Stimulated activated CD4-positive, alpha-beta T cell treated with anti-CD3 and anti-CD28 coated beads, Interleukin-1b, Interleukin-23, amount 100 ng/mL, for 1 hour (primary cell): ENCODE data around the gene ARL9.
"Not testable (repeated sequence)": the region's sequence is repeated elsewhere in the genome, so short reads cannot be mapped to it uniquely, and the experiment has no call there.

Source experiments
- DNase-seq, 2 donors: peaks; one replicate each; pipeline ENCODE4 v3.0.0-alpha.2; 2020; ENCODE audit warnings: low read depth in 2 of 2

Gene ARL9

DNA sequence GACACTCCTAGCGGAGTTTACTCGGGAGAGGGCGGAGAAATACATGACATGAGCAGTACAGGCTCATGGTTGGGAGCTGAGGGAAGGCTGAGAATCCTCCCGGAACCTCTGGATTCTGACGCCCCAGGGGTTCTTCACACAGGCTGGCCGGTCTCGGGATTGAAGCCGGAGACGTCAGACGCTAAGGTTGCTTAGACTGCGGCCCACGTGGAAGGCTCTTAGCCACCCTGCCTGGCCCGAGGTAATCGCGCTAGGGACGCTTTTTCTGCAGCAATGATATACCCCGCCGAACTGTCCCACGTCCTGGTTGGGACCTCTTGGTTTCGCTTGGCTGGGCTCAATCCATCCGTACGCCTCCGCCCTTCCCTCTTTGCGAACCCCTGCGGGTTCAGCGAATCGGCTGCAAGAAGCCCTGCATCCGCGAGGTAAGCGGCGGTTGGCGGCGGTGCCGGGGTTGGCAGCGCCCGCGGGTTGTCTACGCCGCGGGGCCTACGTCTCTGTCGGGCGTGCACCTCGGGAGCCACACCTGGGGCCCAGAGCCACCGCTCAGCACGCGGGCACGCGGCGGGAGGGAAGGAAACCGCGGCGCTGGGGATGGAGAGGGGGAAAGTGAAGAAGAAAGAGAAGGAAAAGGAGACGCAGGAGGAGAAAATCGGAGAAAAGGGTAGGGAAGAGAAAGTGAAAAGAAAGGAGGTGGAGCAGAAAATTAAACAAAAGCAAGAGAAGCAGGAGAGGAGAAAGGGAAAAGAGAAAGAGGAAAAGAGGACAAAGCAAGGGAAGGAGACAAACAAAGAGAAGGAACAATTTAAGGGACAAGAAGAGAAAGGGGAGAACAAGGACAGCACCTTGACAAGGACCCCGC, at the start of gene ARL9:
ARL9 (plus strand) TSS at position 523 of the 862 bp plus-strand sequence; CDS start at position 595, 72 bp downstream.
- peak; percentile 7 to 32 for DNase-seq

DNA sequence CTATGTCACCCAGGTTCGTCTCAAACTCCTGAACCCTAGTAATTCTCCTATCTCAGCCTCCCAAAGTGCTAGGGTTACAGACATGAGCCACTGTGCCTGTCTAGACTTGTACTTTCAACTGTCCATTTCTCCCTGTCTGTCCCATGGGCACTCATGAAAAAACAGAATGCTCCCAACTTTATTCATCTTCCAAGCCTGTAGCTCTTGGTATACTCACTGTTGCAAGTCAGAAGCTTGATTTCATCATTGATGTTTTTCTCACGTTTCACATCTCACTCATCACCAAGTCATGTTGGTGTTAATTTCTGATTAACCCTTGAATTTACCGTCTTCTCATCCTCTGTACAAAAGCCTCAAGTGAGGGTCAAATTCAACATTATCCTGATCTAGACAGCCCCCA, 45.5 kb upstream of the ARL9 start:
- no peak for DNase-seq

- DNase-seq = no peak
Measured at GRCh38 chr4:56462157-56462556, 43.4 kb upstream of the ARL9 start.

DNA sequence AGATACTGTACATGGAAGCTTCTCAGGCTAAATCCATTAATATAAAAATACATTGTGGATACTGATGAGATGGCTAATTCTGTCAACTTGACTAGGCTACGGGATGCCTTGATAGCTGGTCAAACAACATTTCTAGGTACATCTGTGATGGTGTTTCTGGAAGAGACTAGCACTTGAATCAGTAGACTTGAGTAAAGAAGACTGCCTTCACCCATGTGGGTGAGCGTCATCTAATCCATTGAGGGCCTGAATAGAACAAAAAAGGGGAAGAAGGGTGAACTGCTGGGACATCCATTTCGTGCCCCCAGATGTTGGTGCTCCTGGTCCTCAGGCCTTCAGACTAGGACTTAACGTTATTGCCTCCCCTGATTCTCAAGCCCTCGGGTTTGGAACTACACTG, 41.9 kb upstream of the ARL9 start:
- no peak for DNase-seq

- DNase-seq = no peak
Measured at GRCh38 chr4:56464581-56464980, 41.0 kb upstream of the ARL9 start.

DNA sequence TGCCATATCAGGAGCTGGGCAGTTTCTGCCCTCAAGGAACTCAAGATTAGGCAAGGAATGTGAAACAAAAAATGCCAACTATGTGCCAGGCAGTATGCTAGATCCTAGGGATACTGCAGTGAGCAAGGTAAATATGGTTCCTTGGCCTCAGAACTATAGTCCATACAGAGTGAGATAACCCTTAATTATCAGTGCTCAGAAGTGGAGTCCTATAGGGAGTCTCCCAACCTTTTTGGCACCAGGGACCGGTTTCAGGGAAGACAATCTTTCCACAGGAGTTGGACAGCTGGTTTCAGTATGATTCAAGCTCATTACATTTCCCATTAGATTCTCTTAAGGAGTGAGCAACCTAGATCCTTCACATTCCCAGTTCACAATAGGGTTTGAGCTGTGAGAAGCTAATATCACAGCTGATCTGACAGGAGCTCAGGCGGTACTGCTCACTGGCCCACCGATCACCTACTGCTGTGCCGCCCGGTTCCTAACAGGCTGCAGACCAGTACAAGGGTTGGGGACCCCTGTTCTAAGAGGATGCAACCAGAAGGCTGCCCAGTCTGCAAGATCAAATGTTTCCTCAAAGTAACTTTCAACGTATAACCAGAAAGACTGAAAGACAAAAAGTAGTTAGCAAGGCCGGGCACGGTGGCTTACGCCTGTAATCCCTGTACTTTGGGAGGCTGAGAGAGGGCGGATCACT, 39.8 kb upstream of the ARL9 start:
- no peak for DNase-seq

DNA sequence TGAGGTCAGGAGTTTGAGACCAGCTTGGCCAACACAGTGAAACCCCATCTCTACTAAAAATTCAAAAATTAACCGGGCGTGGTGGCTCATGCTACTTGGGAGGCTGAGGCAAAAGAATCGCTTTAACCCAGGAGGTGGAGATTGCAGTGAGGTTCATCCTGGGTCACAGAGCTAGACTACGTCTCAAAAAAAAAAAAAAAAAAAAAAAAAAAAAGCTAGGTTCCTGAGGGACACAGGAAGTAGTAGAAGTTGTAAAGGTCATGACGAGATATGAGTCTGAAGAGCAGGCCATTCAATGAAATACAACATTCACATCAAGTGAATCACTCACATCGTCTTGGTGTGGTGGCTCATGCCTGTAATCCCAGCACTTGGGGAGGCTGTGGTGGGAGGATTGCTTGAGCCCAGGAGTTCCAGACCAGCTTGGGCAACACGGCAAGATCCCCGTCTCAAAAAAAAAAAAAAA, 39.3 kb upstream of the ARL9 start:
- DNase-seq = not testable (repeated sequence)

GRCh38 chr4:56466910-56467283, 38.7 kb upstream of the ARL9 start:
- no peak for DNase-seq

- DNase-seq = peak; percentile 71 to 75
Measured at GRCh38 chr4:56467284-56468096, 38.1 kb upstream of the ARL9 start, which contains the start of gene SRP72. TSS of gene SRP72 (plus strand) at chr4:56467617. CDS start at chr4:56467636, 19 bp downstream.

DNA sequence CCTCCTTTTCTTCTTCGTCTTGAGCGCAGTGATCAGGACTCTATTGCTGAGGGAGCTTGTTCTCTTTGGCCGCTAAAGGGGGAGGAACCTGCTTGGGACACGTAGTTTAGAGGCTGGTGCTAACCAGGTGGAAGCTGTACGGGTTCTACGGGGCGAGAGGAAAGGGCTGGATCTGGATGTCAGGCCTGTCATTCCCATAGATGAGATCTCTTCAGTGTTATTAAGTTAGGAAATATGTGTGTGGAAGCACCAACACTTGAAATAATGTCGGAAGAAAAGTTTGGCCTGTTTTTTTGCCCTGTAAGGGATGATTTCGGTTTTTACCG, 37.5 kb upstream of the ARL9 start:
- DNase-seq = no peak

- no peak for DNase-seq
Measured at GRCh38 chr4:56469489-56470210, 35.9 kb upstream of the ARL9 start.

DNA sequence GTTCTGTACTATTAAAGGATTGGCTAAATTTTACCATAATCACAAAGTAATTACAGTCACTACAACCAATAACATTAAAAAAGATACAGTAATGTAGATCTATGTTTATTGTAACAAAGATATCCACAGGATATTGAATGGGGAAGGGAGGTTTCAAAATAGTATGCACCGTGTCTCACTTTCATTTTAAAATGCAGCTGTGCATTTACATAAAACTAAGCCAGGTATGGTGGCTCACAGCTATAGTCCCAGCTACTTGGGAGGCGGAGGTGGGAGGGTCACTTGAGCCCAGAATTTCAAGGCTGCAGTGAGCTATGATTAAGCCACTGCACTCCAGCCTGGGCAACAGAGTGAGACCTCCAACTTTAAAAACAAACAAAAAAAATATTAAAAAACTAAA, 29.7 kb upstream of the ARL9 start:
- DNase-seq = no peak

- no peak for DNase-seq
Measured at GRCh38 chr4:56477192-56477702, 28.3 kb upstream of the ARL9 start.

DNA sequence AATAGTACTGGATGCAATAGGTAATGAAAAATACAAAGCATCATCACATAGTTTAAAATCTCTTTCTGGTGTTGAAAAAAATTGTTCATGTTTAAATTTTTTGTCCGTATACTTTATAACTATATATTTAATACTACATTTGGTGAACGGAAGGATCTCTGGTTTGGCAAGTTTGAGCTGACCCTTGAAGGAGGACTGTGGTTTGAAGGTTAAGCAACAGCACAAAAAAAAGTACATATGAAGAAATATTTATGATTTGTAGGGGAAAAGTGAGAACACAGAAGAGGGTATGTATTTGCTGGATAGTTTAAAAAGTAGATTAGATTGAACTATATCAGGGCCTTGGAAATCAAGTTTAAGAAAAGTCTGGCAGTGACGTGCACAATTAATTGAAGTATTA, 24.9 kb upstream of the ARL9 start:
- no peak for DNase-seq

GRCh38 chr4:56496241-56496640, 9.3 kb upstream of the ARL9 start:
- no peak for DNase-seq

GRCh38 chr4:56511098-56511497, 5.5 kb downstream of the ARL9 start:
- no peak for DNase-seq

- DNase-seq = no peak
Measured at GRCh38 chr4:56512166-56512565, 6.6 kb downstream of the ARL9 start.

DNA sequence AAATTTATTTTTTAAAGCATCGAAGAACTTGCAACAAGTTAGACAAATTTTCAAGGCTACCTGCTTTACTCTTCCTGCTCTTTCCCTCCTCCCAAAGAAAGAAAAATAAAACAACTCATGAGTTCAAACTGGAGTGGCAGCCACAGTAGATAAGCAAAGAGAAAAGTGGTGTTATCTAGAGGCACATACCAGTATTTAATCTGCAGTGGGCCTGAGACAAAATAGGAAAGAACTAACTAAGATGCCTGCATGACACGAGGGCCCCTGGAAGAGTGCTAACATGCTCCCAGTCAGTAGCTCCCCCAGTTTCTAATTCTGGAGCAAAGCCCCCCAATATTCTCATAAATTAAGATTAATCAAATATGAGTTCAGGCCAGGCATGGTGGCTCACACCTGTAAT, 7.9 kb downstream of the ARL9 start:
- DNase-seq = no peak

DNA sequence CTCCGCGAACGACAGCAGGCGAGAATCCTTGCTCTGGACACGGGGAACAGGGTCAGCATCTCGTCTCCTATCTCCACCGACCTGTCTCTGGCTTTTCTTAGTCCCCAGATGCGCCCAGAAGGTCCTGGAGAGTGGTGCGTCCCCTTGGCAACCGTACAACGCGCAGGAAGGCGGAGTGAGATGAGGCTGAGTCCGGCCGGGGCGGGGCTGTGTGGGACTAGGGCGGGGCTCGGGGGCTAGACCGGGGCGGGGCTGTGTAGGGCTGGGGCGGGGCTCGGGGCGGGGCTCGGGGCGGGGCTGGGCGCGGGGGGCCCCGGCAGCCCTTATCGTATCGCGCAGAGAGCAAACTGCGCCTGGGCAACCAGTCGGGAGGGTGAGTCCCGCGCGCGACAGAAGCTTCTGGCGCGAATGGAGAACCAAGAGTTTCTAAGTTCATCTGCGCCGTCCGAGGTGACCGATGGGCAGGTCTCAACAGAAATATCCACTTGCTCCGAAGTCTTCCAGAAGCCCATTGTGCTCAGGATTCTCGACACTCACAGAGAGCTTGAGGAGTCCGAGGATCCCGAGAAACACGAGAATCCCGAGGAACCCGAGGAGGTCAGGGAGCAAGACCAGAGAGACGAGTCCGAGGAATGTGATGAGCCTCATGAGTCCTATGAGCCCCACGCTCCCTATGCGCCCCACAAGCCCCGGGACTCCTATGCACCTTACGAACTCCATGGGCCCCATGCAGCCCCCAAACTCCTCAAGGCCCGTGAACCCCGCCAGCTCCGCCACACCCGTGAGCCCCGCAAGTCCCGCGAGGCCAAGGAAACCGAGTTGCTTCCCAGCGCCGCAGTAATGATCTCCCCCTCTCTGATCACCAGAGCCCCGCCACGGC, 24.9 kb downstream of the ARL9 start:
- DNase-seq = peak; percentile 50 to 67

GRCh38 chr4:56531149-56531770, 25.7 kb downstream of the ARL9 start:
- DNase-seq = no peak
